RPMI8226 (cell line): ENCODE measurements around the gene GMPPB.
"Not testable (repeated sequence)": the region's sequence is repeated elsewhere in the genome, so short reads cannot be mapped to it uniquely, and the experiment has no call there.

Experiments
- DNase-seq: peaks from one replicate; pipeline ENCODE4 v3.0.0-alpha.2; 2015

Gene GMPPB

DNA sequence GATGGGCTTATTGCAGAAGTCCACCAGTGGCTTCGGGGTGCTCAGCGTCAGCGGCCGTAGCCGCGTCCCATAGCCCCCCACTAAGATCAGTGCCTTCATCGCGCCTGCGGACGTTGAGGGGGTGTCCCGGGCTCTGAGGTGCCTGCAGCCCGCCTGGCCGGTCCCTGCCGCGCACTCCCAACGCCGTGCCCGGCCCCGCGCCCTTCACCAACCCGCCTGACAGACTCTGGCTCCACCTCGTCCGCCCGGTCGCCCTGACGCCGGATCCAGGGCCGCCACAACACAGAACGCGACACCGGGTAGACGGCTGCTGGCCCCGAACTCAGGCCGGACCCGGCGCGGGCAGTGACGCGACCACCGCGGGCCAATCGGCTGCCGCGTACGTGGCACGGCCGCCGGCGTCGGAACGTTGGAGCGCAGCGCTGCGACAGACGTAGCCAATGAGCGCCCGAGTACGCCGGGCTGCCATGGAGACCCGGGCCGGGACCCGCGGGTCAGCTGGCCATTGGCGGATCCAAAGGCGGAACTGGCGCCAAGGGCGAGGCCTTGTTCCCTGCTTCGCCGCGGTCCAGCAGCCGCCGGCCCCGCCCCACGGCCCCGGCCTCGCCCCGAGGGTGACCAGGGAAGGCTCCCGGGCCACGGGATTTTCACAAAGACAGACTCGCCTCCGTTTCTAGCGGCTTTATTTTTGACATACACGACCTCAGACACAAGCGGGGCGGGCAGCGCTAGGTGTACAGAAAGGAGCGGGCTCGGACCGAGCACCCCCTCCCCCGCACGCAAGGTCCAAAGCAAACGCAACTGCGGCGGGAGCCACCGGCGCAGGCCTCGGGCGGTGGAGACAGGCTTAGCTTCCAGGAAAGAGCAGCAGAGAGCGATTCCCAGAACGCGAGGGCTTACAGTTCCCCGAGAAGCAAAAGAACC, at the start of gene GMPPB:
TSS of gene GMPPB (minus strand) at position 324 of the 924 bp plus-strand sequence. CDS start at position 99, 225 bp downstream.
- DNase-seq = peak; percentile 98

DNA sequence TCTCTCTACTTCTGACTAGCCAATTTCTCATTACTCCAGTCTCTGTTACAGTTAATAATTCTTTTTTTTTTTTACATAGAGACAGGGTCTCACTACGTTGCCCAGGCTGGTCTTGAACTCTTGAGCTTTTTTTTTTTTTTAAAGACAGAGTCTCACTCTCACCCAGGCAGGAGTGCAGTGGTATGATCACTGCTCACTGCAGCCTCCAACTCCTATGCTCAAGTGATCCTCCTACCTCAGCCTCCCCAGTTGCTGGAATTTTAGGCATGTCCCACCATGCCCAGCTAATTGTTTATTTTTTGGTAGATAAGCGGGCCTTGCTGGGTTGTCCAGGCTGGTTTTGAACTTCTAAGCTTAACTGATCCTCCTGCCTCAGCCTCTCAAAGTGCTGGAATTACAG, 49.0 kb upstream of the GMPPB start:
- no peak for DNase-seq

DNA sequence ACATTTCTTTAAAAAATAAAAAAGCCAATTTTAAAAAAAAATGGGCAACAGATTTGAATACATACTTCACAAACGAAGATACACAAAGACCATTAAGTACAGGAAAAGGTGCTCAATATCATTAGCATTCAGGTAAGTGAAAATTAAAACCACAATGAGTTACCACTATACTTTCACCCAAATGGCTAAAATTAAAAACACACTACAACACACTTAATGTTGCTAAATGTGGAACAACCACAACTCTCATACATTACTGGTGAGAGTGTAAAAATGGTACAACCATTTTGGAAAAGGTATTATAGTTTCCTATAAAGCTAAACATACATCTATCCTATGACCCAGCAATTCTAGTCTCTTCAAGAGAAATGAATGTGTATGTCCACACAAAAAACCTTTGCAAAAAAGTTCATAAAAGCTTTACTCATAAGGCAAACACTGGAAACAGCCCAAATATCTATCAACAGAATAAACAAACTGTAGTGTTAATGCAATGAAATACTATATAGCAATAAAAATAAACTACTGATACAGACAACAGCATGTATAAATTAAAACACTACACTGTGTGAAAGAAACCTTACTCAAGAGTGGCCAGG, 47.7 kb upstream of the GMPPB start:
- no peak for DNase-seq

DNA sequence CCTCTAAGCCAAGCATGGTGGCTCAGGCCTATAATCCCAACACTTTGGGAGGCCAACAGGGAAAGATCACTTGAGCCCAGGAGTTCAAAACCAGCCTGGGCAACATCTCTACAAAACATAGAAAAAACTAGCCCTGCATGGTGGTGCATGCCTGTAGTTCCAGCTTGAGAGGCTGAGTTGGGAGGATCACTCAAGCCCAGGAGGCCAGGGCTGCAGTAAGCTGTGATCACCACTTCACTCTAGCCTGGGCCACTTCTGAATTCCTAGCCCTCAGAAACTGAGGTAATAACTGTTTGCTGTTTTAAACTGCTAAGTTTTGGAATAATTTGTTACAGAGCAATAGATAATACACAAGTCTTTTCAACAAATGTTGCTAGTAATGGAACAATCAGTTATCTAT, 46.2 kb upstream of the GMPPB start:
- no peak for DNase-seq

DNA sequence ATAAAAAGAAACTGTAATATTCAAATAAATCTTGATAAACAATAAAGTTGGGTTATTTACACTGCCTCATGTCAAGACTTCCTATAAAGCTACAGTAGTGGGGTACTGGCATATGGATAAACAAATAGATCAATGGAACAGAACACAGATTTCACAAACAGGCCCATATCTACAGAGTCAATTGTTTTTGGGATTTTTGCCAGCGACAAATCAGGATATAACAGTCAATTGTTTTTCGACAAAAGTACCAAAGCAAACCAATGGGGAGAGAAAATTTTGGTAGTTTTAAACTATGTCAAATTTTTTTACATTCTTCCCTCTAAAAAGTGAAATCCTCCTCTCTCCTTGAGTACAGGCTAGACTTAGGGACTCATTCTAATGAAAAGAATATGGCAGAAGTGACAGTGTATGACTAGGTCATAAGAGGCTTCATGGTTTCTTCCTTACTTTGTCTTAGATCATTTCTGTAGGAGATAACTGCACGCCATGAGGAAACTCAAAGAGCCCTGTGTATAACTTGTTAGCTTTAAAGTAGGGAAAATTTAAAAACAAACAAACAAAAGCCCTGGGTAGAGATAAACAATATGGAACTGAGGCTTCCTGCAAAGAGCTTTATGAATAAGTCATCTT, 45.6 kb upstream of the GMPPB start:
- no peak for DNase-seq

DNA sequence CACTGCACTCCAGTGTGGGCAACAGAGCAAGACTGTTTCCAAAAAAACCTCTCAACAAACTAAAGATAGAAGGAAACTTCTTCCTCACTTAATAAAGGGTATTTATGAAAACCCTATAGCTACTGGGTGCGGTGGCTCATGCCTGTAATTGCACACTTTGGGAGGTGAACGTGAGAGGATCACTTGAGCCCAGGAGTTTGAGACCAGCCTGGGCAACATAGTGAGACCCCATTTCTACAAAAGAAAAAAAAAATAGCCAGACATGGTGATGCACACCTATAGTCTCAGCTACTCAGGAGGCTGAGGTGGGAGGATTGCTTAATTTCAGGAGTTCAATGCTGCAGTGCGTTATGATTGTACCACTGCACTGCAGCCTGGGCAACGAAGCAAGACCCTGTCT, 40.2 kb upstream of the GMPPB start:
- no peak for DNase-seq

DNA sequence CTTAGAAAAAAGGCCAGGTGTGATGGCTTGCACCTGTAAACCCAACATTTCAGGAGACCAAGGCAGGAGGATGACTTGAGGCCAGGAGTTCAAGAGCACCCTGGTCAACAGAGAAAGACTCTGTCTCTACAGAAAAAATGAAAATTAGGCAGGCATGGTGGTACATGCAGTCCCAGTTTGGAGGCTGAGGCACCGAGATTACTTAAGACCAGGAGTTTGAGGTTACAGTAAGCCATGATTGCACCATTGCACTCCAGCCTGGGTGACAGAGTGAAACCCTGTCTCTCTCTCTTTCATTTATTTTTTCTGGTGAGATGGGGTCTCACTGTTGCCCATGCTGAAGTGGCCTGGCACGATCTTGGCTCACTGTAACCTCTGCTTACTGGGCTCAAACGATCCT, 37.9 kb upstream of the GMPPB start:
- DNase-seq = no peak

DNA sequence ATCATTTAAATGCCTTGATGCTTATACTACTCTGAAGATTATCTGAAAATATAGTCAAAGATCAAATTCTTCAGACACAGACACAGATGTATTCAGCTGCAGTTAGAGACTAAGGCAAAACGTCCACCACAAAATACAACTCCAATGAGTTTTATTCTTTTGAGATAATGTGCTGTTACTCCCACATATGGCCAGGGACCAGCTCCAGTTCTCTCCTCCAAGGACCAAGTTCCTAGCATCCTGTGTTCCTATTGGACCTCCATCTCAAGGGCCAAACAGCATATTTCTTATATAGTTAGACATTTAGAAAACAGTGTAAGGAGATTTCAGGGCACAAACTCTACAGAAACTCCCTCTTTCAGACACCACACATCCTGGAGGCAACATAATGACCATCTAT, 35.5 kb upstream of the GMPPB start:
- no peak for DNase-seq

DNA sequence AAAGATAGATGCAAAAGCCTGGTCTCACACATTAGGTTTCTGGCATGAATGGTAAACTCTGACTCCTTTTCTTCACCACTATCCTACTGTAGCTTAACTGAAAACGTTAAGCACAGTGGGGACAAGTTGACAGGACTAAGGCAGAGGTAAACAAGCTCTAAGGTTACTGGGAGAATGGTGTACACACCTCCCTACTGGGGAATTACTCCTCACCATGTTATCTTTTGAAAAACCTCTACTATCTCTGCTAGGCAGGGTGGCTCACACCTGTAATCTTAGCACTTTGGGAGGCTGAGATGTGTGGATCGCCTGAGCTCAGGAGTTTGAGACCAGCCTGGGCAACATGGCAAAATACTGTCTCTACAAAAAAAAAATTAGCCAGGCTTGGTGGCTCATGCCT, 33.4 kb upstream of the GMPPB start:
- DNase-seq = no peak

DNA sequence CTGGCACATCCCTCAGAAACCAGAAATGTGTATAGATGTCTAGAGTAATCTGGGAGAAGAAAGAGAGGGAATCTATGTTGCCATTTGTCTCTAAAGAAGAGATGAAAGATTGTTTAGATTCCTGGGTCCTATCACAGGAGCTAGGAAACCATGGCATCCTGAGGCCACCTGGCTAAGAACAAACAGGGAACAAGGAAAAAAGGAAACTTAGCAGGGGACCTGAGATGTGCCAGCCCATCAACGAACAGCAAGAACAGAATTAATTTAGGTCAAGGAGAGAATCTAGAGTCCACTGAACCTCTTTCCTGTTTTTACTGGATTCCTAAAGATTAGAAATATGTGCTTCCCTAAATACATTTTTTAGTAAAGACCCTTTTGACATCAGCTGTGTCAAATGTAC, 32.3 kb upstream of the GMPPB start:
- DNase-seq = no peak

DNA sequence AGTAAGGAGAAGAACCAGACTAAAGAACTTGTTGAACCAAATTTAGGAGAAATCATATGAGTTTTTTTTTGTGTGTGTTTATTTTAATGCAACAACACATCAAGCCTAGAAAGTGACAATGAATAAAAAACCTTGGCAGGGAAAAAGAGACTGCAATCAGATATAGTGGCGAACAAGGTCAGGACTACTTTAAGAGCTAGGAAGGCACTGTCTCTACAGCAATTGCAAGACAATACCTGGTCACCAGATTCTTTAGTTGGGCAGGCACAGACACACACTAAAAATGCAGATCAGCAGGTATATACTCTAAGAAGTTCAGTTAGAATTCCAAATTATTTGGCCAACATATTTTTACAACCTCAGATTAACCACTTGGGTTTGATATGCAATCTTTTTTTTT, 30.8 kb upstream of the GMPPB start:
- no peak for DNase-seq

DNA sequence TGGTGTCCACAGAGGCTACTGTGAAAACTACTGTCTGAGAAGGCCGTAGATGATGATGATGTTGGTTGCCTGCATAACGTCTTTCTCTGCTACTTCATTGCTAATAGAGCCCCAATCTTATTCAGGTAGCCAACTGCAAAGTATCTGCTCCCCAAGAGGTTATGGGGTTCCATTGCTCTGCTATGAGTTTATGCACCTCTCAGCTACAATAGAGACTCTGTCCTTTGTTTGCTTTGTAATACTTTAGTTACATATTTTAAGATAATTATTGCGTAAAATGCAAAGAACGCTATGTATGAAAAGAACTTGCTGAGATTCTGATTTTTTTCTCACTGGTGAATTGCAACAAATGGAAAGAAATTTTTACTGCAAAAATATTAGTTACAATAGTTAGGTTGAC, 27.8 kb upstream of the GMPPB start:
- DNase-seq = no peak

DNA sequence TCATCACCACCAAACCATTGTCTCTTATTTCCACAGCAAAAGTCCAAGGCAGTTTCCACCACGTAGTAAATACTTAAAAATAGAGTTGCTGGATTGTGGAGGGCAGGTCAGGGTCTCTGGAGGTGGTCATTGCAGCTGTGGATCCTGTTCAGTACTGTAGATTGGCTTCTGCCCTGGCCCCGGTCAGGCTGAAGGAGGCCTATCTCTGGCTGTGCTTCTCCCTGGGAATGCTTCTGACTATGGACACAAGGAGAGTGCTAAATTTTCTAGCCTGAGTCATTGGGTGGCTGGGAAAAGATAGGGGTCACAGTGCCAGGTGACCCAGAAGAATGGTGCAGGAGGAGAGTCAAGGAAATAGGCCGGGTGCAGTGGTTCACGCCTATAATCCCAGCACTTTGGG, 26.3 kb upstream of the GMPPB start:
- DNase-seq = no peak

DNA sequence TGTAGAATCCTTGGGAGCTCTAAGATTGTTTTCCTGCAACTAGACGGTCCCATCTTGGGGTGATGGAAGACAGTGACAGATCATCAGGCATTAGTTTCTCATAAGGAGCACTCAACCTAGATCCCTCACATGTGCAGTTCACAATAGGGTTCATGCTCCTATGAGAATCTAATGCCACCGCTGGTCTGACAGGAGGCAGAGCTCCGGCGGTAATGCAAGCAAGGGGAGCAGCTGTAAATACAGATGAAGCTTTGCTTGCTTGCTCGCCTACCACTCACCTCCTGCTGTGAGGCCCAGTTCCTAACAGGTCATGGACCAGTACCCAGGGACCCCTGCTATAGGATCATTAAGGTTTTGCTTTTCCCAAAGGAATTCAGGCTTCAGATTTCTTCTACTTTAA, 25.1 kb upstream of the GMPPB start:
- DNase-seq = not testable (repeated sequence)

DNA sequence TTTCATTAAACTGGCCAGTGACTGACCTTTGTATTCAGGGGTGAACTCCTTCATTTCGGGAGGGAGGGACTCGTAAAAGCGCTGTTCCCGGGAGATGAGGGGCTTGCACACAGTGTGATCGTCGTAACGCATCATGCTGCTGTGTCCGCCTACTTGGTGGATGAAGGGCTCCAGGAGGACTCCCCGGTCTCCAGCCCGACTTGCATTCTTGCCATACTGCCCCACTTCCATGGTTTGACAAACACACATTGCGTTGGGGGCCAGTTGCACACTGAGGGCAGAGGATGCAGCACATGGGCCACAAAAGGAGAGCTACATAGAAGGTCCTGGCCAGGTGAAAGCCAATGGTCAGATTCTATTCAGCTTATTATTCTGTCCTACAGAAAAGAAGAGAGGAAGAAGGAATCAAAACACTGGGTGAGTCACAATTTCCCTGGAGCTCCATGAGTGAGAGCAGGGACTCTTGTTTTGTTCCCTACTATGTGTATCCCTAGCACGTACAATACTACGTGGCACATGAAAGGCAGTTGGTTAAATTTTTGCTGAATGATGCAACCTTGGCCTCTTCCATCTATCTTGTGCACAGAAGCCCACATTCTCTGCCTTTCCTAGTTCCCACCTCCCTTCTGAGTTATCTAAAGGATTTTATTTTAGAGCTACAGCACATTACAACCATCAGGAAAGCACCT, 24.2 kb upstream of the GMPPB start:
- DNase-seq = no peak

DNA sequence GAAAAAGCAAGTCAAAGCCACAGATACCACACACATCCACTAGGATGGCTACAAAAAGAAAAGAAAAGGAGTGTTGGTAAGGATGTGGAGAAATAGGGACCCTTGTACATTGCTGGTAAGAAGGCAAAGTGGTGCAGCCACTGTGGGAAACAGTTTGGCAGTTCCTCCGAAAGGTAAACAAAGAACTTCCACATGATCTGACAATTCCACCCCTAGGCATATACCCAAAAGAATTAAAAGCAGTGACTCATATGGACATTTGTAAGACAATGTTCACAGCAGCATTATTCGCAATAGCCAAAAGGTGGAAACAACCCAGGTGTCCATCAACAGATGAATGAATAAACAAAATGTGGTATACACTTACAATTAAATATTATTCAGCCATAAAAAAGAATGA, 22.2 kb upstream of the GMPPB start:
- DNase-seq = no peak

DNA sequence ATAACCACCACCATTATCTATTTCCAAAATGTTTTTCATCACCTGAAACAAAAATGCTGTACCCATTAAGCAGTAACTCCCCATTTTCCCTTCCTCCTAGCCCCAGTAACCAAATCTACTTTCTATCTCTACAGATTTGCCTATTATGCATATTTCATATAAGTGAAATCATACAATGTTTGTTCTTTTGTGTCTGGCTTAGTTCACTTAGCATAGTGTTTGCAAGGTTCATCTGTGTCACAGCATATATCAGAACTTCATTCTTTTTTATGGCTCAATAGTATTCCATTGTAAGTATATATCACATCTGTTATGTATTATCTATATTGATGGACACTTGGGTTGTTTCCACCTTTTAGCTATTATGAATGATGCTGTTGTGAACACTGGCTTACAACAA, 16.7 kb upstream of the GMPPB start:
- DNase-seq = no peak

DNA sequence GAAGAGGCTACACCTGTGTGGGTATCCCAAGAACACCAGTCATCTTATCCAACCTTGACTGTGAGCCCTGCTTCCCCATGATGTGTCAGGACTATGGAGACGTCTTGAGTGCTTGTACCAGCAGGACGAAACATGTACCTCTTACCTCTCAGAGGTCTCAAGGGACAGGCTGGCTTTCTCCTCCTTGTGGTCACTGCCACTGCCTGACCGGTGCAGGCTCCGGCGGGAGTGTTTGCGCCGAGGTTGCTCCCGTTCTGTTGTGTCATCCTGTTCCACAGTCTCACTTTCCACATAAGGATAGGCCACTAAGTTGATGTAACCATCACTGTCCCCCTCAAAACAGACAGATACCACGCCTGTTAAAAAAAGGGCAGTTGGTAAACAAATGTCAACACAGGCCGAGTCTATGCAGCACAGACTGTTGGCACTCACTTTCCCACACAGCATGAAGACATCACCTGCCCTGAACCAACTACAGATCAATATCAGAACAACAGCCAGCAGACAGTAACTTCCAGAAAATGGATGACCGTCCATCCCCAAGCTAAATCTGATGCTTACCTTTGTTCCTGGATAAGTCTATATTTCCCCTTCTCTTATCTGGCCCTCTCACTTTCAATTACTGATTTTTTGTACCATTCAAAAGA, 14.4 kb upstream of the GMPPB start:
- DNase-seq = no peak

DNA sequence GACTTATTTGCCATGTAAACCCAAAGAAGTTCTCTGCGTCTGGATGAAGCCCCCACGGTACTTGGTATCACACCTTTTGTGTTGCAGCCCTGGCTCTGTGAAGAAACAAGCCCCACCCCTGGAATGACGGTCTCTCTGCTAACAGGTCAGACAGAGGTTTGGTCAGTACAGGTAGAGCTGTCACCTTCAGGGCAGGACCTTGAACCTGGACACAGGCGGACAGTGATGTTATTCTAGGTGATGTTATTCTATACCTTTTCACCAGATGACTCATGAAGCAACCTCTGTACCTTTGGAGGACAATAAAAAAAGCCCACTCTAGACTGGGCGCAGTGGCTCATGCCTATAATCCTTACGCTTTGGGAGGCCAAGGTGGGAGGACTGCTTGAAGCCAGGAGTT, 11.0 kb upstream of the GMPPB start:
- no peak for DNase-seq

DNA sequence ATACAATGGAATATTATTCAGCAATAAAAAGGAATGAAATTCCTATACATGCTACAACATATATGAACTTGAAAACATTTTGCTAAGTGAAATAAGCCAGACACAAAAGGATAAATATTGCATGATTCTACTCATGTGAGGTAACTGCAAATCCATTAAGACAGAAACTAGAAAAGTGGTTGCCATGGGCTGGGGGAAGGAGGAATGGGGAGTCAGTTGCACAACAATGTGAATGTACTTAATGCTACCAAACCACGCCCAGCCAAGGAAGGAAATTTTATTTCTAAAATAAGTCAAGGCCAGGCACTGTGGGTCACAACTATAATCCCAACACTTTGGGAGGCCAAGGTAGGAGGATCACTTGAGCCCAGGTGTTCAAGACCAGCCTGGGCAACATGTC, 9.8 kb upstream of the GMPPB start:
- DNase-seq = no peak

DNA sequence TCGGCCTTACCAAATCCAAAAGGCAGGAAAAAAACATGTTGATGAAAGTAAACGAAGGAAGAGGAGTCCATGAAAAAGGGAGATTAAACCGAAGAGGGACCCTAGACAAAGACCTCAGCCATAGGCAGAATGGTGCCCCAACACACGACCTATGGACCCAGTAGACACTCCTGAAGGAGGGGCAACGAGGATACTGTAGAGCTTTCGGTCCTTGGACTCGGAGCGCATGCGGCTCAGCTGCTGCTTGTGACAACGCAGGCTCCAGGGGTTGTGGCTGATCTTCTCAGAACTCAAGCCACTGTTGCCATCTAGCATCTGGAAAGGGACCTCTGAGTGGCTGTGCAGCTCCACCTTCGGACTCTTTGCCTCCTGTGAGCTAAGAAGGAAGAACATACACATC, 8.8 kb upstream of the GMPPB start:
- DNase-seq = no peak

DNA sequence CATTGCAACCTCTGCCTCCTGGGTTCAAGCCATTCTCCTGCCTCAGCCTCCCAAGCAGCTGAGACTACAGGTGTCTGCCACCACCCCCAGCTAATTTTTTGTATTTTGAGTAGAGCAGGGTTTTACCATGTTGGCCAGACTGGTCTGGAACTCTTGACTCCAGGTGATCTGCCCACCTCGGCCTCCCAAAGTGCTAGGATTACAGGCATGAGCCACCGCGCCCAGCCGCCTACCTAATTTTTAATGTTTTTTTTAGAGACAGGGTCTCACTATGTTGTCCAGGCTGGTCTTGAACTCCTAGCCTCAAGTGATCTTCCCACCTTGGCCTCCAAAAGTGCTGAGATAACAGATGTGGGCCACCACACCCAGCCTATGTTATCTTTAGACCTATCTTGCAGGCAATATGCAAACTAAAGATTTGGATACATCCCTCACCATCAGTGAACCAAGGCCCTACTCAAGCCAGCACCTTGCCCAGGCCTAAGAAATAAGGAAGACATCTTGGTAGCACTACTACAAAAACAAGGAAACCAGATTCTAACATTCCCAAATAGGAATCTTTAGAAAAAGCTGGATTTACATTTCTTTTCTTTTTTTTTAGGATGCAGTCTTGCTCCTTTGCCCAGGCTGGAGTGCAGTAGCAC, 6.3 kb upstream of the GMPPB start:
- no peak for DNase-seq
